ENCODE data around the gene KMT2B.

DNA sequence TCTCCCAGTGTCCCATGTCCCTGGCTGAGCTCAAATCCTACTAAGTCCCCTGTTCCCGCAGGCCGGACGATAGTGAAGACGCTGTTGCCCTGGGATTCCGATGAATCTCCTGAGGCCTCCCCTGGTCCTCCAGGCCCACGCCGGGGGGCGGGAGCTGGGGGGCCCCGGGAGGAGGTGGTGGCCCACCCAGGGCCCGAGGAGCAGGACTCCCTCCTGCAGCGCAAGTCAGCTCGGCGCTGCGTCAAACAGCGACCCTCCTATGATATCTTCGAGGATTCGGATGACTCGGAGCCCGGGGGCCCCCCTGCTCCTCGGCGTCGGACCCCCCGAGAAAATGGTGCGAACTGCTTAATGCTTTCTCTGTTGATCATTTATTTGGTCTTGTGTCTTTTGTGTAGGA lies 5.9 kb downstream of the KMT2B start:
- TF ChIP-seq, protein P1, sequence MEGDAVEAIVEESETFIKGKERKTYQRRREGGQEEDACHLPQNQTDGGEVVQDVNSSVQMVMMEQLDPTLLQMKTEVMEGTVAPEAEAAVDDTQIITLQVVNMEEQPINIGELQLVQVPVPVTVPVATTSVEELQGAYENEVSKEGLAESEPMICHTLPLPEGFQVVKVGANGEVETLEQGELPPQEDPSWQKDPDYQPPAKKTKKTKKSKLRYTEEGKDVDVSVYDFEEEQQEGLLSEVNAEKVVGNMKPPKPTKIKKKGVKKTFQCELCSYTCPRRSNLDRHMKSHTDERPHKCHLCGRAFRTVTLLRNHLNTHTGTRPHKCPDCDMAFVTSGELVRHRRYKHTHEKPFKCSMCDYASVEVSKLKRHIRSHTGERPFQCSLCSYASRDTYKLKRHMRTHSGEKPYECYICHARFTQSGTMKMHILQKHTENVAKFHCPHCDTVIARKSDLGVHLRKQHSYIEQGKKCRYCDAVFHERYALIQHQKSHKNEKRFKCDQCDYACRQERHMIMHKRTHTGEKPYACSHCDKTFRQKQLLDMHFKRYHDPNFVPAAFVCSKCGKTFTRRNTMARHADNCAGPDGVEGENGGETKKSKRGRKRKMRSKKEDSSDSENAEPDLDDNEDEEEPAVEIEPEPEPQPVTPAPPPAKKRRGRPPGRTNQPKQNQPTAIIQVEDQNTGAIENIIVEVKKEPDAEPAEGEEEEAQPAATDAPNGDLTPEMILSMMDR (IDR thresholded peaks at IDR 0.05), result no peak
- TF ChIP-seq EZH2 (IDR thresholded peaks at IDR 0.05; ENCODE audit: borderline replicate concordance, insufficient read depth, low read depth, low read length, poor library complexity, severe bottlenecking), result no peak
